Neuronal stem cell (in vitro differentiated cells): Measurements from ENCODE around the gene DCDC2C.

Source experiments
- DNase-seq: peaks from one replicate; pipeline ENCODE4 v3.0.0-alpha.2; 2013; ENCODE audit warnings: low spot score
- H2AFZ ChIP-seq: one replicate; pipeline ENCODE4 v1.6.1; 2013; ENCODE audit warnings: mild to moderate bottlenecking, low read length, inconsistent platforms
- H2AK5ac ChIP-seq: 2 replicates; pipeline ENCODE4 v1.6.1; 2013; ENCODE audit warnings: low read depth, mild to moderate bottlenecking, inconsistent platforms, low read length, moderate library complexity, mixed read lengths
- H2BK120ac ChIP-seq: 2 replicates; pipeline ENCODE4 v1.6.1; 2013; ENCODE audit warnings: low read depth, mild to moderate bottlenecking, inconsistent platforms, low read length, moderate library complexity, mixed read lengths
- H2BK12ac ChIP-seq: one replicate; pipeline ENCODE4 v1.6.1; 2013; ENCODE audit warnings: low read length, inconsistent platforms
- H2BK15ac ChIP-seq: 2 replicates; pipeline ENCODE4 v1.6.1; 2013; ENCODE audit warnings: mild to moderate bottlenecking, low read length, inconsistent platforms, mixed read lengths
- H2BK5ac ChIP-seq: one replicate; pipeline ENCODE4 v1.6.1; 2013; ENCODE audit warnings: inconsistent platforms, mild to moderate bottlenecking, low read length, moderate library complexity
- H3K14ac ChIP-seq: one replicate; pipeline ENCODE4 v1.6.1; 2013; ENCODE audit warnings: low read length, inconsistent platforms
- H3K18ac ChIP-seq: 2 replicates; pipeline ENCODE4 v1.6.1; 2013; ENCODE audit warnings: low read length, inconsistent platforms
- H3K23ac ChIP-seq: 2 replicates; pipeline ENCODE4 v1.6.1; 2013; ENCODE audit warnings: low read depth, mild to moderate bottlenecking, mixed read lengths, low read length, inconsistent platforms; ENCODE audit not compliant: poor library complexity
- H3K27ac ChIP-seq: replicated peaks from 3 replicates; pipeline ENCODE4 v1.5.1; 2013; ENCODE audit warnings: low read length, inconsistent platforms
- H3K27me3 ChIP-seq, 3 experiments: 2 replicates each; pipeline ENCODE4 v1.6.1; 2013; ENCODE audit warnings: low read length in 3 of 3, mild to moderate bottlenecking in 2 of 3, inconsistent platforms in 1 of 3, low read depth in 1 of 3, mixed read lengths in 1 of 3, moderate library complexity in 1 of 3; ENCODE audit not compliant: control insufficient read depth in 3 of 3, insufficient read depth in 3 of 3
- H3K36me3 ChIP-seq, 2 donors: replicated peaks in 1 of 2; 2 replicates each; pipeline ENCODE4 v1.6.1; 2013; ENCODE audit warnings: low read length in 2 of 2; ENCODE audit not compliant: control insufficient read depth in 2 of 2, insufficient read depth in 2 of 2
- H3K4ac ChIP-seq: 2 replicates; pipeline ENCODE4 v1.6.1; 2013; ENCODE audit warnings: inconsistent platforms, mild to moderate bottlenecking, low read length, moderate library complexity
- H3K4me1 ChIP-seq, 2 donors: 1 replicate in 1 of 2; 2 replicates in 1 of 2; pipeline ENCODE4 v1.6.1; 2013; ENCODE audit warnings: low read length in 2 of 2, low read depth in 1 of 2; ENCODE audit not compliant: control insufficient read depth in 2 of 2, insufficient read depth in 1 of 2
- H3K4me2 ChIP-seq: one replicate; pipeline ENCODE4 v1.6.1; 2013; ENCODE audit warnings: mild to moderate bottlenecking, low read length, inconsistent platforms; ENCODE audit not compliant: insufficient read depth, poor library complexity, severe bottlenecking
- H3K4me3 ChIP-seq, 2 donors: 2 replicates each; pipeline ENCODE4 v1.5.1; 2013; ENCODE audit warnings: low read length in 2 of 2, mild to moderate bottlenecking in 2 of 2, inconsistent platforms in 1 of 2, moderate library complexity in 1 of 2
- H3K79me1 ChIP-seq: one replicate; pipeline ENCODE4 v1.6.1; 2013; ENCODE audit warnings: low read depth, mild to moderate bottlenecking, inconsistent platforms, low read length, moderate library complexity
- H3K9ac ChIP-seq: one replicate; pipeline ENCODE4 v1.6.1; 2013; ENCODE audit warnings: mild to moderate bottlenecking, low read depth, low read length, inconsistent platforms; ENCODE audit not compliant: poor library complexity
- H3K9me3 ChIP-seq, 2 donors: replicated peaks in 1 of 2; 2 replicates each; pipeline versions ENCODE3 to v1.6.1; 2013; ENCODE audit warnings: low read length in 2 of 2, mild to moderate bottlenecking in 2 of 2, inconsistent platforms in 1 of 2, low read depth in 1 of 2, mixed read lengths in 1 of 2, moderate library complexity in 1 of 2; ENCODE audit not compliant: control insufficient read depth in 2 of 2, insufficient read depth in 1 of 2
- H4K8ac ChIP-seq: one replicate; pipeline ENCODE4 v1.6.1; 2013; ENCODE audit warnings: low read depth, mild to moderate bottlenecking, inconsistent platforms, low read length, moderate library complexity
- H4K91ac ChIP-seq: one replicate; pipeline ENCODE4 v1.6.1; 2013; ENCODE audit warnings: low read length, low read depth, mild to moderate bottlenecking, inconsistent platforms; ENCODE audit not compliant: poor library complexity
- WGBS, 2 donors: extraction: QIAGEN DNeasy Blood & Tissue Kit; methylation state at CpG; one replicate each; pipeline ENCODE4 v1.1.7; 2013; ENCODE audit warnings: missing lambda C conversion rate in 2 of 2, mixed read lengths in 1 of 2; ENCODE audit not compliant: insufficient read length in 2 of 2, insufficient replicate concordance in 1 of 2; ENCODE audit errors: extremely low coverage in 2 of 2; 5-methylcytosine and 5-hydroxymethylcytosine counted together

DCDC2C gene

DNA sequence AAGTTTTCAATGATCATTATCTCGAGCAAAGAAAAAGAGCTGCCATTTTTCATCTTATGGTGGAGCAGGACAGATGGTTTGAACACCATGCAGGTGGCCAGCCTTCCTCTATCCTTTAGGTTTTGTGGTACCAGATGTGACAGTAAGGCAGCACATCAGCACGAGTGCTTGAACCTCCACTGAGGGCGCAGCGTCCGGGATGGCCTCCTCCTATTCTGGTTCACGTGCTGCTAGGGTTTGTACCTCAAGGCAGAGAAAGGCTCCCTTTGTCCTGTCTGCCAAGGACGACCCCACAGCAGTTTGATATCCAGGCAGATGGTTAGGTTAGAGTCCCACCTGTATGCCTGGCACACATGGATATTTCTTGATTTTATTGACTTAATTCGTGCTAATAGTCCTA, 50.2 kb downstream of the DCDC2C start:
- H2BK5ac ChIP-seq = no peak overlapping the region
- no peak overlapping the region for H3K9ac ChIP-seq
- no peaks in the 10 kb centered on the region for H3K27me3 ChIP-seq
- H3K18ac ChIP-seq = no peak overlapping the region
- H3K23ac ChIP-seq = no peak overlapping the region
- no peak overlapping the region for H2BK120ac ChIP-seq
- H3K4me1 ChIP-seq = peaks cover 0 to 6% of the 10 kb centered on the region in 2 donors
- H2AK5ac ChIP-seq = no peak overlapping the region
- no peak overlapping the region for H4K91ac ChIP-seq
- H2BK15ac ChIP-seq = no peak overlapping the region
- H4K8ac ChIP-seq = no peak overlapping the region
- H3K4me2 ChIP-seq = no peak overlapping the region
- H3K9me3 ChIP-seq = peaks cover 0 to 3% of the 10 kb centered on the region in 2 donors
- no peak overlapping the region for H3K4ac ChIP-seq
- no peak overlapping the region for H2BK12ac ChIP-seq
- H3K14ac ChIP-seq = no peak overlapping the region
- WGBS, 2 donors = no CpG with 5 or more reads among the region's 8 CpGs
- no peak overlapping the region for H3K4me3 ChIP-seq
- H3K27ac ChIP-seq = no peak overlapping the region
- no peaks in the 10 kb centered on the region for H3K36me3 ChIP-seq
- H2AFZ ChIP-seq = no peak overlapping the region
- no peaks in the 10 kb centered on the region for H3K79me1 ChIP-seq
- no peak for DNase-seq

DNA sequence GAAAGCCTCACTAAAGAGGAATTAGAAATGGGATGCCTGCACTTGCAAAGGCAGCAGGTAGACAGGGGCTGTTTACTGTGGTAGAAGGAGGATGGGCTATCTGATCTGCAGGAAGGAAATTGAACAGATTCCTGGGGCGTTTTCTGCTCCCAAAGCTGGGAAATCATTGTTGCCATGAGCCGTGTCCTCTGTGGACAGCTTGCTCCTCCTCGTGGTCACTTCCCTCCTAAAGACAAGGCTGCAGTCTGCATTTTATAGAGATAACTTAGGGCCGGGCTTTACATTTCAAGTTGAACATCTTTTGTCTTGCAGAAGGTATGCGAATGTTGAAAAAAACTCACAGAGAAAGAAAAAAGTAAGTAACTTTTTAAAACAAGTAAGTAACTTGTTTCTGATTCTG, 50.9 kb downstream of the DCDC2C start:
- no peak overlapping the region for H2BK15ac ChIP-seq
- H3K18ac ChIP-seq = no peak overlapping the region
- no peak overlapping the region for H3K23ac ChIP-seq
- H2BK120ac ChIP-seq = no peak overlapping the region
- DNase-seq = no peak
- no peak overlapping the region for H3K4me3 ChIP-seq
- no peak overlapping the region for H3K14ac ChIP-seq
- H2BK5ac ChIP-seq = no peak overlapping the region
- H2AFZ ChIP-seq = no peak overlapping the region
- H2BK12ac ChIP-seq = no peak overlapping the region
- peaks cover 0 to 3% of the 10 kb centered on the region in 2 donors for H3K9me3 ChIP-seq
- H3K4ac ChIP-seq = no peak overlapping the region
- WGBS, 2 donors = no CpG with 5 or more reads among the region's 5 CpGs
- no peak overlapping the region for H4K8ac ChIP-seq
- H3K79me1 ChIP-seq = no peaks in the 10 kb centered on the region
- no peak overlapping the region for H3K4me2 ChIP-seq
- H3K9ac ChIP-seq = no peak overlapping the region
- peaks cover 0 to 6% of the 10 kb centered on the region in 2 donors for H3K4me1 ChIP-seq
- H3K27ac ChIP-seq = no peak overlapping the region
- no peak overlapping the region for H2AK5ac ChIP-seq
- H3K36me3 ChIP-seq = no peaks in the 10 kb centered on the region
- no peak overlapping the region for H4K91ac ChIP-seq
- H3K27me3 ChIP-seq = no peaks in the 10 kb centered on the region

DNA sequence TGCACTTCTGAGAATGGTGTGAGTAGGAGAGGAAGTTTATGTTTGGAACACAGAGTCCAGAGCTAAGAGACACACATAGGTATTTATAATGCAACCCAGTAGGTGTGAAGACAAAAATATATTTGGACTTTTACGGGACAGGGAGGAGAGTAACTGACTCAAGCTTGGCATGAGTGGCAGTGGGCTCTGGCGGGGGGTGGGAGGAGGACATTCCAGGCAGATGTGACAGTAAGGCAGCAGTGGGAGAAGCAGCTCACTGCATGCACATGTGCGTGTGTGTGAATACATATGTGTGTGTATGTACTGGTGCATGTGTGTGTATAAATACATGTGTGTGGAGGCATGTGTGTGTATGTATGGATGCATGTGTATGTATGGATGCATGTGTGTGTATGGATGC, 51.4 kb downstream of the DCDC2C start:
- Histone ChIP-seq H3K27me3 (no peaks in the 10 kb centered on the region), H3K18ac (no peak overlapping the region), H2BK12ac (no peak overlapping the region), H2AK5ac (no peak overlapping the region), H3K36me3 (no peaks in the 10 kb centered on the region), H2BK120ac (no peak overlapping the region), H2AFZ (no peak overlapping the region), H4K91ac (no peak overlapping the region), H3K79me1 (no peaks in the 10 kb centered on the region), H3K4me3 (no peak overlapping the region), H3K4me2 (no peak overlapping the region), H3K9me3 (peaks cover 0 to 3% of the 10 kb centered on the region in 2 donors), H3K14ac (no peak overlapping the region), H3K4me1 (peaks cover 0 to 6% of the 10 kb centered on the region in 2 donors), H2BK15ac (no peak overlapping the region), H2BK5ac (no peak overlapping the region), H3K4ac (no peak overlapping the region), H3K23ac (no peak overlapping the region), H4K8ac (peak overlapping the region; percentile 53), H3K9ac (no peak overlapping the region), H3K27ac (no peak overlapping the region)
- DNase-seq = no peak
- WGBS, 2 donors = no CpG with 5 or more reads among the region's 3 CpGs

DNA sequence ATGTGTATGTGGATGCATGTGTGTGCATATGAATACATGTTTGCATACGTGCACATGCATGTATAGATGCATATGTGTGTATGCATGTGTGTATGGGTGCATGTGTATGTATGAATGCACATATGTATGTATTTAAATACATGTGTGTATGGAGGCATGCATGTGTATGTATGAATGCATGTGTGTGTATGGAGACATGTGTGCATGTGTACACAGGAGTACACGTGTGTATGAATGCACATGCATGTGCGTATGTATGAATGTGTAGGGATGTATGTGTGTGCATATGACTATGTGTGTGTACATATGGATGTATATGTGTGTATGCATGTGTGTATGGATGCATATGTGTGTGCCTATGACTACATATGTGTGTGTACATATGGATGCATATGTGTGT, 51.9 kb downstream of the DCDC2C start:
- peaks cover 0 to 3% of the 10 kb centered on the region in 2 donors for H3K9me3 ChIP-seq
- H3K23ac ChIP-seq = no peak overlapping the region
- H4K91ac ChIP-seq = no peak overlapping the region
- H3K27ac ChIP-seq = no peak overlapping the region
- no peak overlapping the region for H2BK15ac ChIP-seq
- H2BK120ac ChIP-seq = no peak overlapping the region
- WGBS, 2 donors = no CpG with 5 or more reads among the region's 3 CpGs
- H3K4ac ChIP-seq = no peak overlapping the region
- H2BK5ac ChIP-seq = no peak overlapping the region
- no peak overlapping the region for H2AK5ac ChIP-seq
- H3K4me1 ChIP-seq = peaks cover 0 to 6% of the 10 kb centered on the region in 2 donors
- peak overlapping the region; percentile 53 for H4K8ac ChIP-seq
- no peak overlapping the region for H3K14ac ChIP-seq
- no peak overlapping the region for H3K4me2 ChIP-seq
- no peak overlapping the region for H2BK12ac ChIP-seq
- H2AFZ ChIP-seq = no peak overlapping the region
- no peak overlapping the region for H3K9ac ChIP-seq
- H3K79me1 ChIP-seq = no peaks in the 10 kb centered on the region
- H3K27me3 ChIP-seq = no peaks in the 10 kb centered on the region
- no peak for DNase-seq
- H3K36me3 ChIP-seq = no peaks in the 10 kb centered on the region
- H3K4me3 ChIP-seq = no peak overlapping the region
- no peak overlapping the region for H3K18ac ChIP-seq
